ENCODE results near the gene GBP4. TPM values are rescaled to one million over a fixed set of nuclear protein-coding genes. Genes with fewer than 3 reads are reported as not detected.

GBP4 gene
- total RNA-seq, 4 donors from 2014 or later = 5.4 to 70.6 (median 6.9) TPM

- TF ChIP-seq CTCF (IDR thresholded peaks at IDR 0.05; ENCODE audit: low read depth) = no peak
Measured at GRCh38 chr1:89147678-89148658, 50.8 kb downstream of the GBP4 start.

- TF ChIP-seq CTCF (IDR thresholded peaks at IDR 0.05; ENCODE audit: low read depth) = no peak
Measured at GRCh38 chr1:89146721-89147120, 52.0 kb downstream of the GBP4 start.

- TF ChIP-seq CTCF (IDR thresholded peaks at IDR 0.05; ENCODE audit: low read depth) = no peak
Measured at GRCh38 chr1:89143484-89143883, 55.3 kb downstream of the GBP4 start.

- no peak for TF ChIP-seq CTCF (IDR thresholded peaks at IDR 0.05; ENCODE audit: low read depth)
Measured at GRCh38 chr1:89142160-89142559, 56.6 kb downstream of the GBP4 start.

GRCh38 chr1:89133747-89134146 is 65.0 kb downstream of the GBP4 start:
- no peak for TF ChIP-seq CTCF (IDR thresholded peaks at IDR 0.05; ENCODE audit: low read depth)

Other genes with a start within 250 kb of the GBP4 start
- gene KYAT3, start 206.3 kb downstream of the GBP4 start, total RNA-seq = 10 to 100 TPM; 28.8 to 78.9 (median 33.5) TPM
- 10 to 100 TPM in 3 of 4 donors, 1 to 10 TPM in 1; 9.0 to 29.8 (median 15.1) TPM for gene RBMXL1, start 206.3 kb downstream of the GBP4 start, total RNA-seq
- gene GBP3, start 176.1 kb downstream of the GBP4 start, total RNA-seq = 10 to 100 TPM; 15.5 to 22.8 (median 17.6) TPM
- 10 to 100 TPM; 12.9 to 77.8 (median 16.7) TPM for gene GBP1, start 133.7 kb downstream of the GBP4 start, total RNA-seq
- gene GBP2, start 72.8 kb downstream of the GBP4 start, total RNA-seq = 100 to 1,000 TPM in 1 of 4 donors, 10 to 100 TPM in 3; 47.8 to 124 (median 81.0) TPM
- gene GBP7, start 22.9 kb downstream of the GBP4 start, total RNA-seq = not detected
- 1 to 10 TPM; 3.1 to 8.3 (median 5.7) TPM for gene GBP5, start 73.9 kb upstream of the GBP4 start, total RNA-seq
- gene GBP6, start 165.1 kb upstream of the GBP4 start, total RNA-seq = not detected

All from subcutaneous adipose tissue (tissue), 4 donors.